Stimulated activated CD4-positive, alpha-beta T cell treated with anti-CD3 and anti-CD28 coated beads, Interleukin-4, amount 100 ng/mL, for 48 hours (primary cell): ENCODE results near the gene SLCO3A1.
A peak's percentile ranks its signal among the peaks of the same experiment; 100 is the strongest.
"Not testable (repeated sequence)": the region's sequence is repeated elsewhere in the genome, so short reads cannot be mapped to it uniquely, and the experiment has no call there.

ENCODE experiments used
- DNase-seq, 2 donors: peaks; one replicate each; pipeline ENCODE4 v3.0.0-alpha.2; 2020; ENCODE audit warnings: low read depth in 2 of 2

Gene SLCO3A1

GRCh38 chr15:91940496-91941381, 87.2 kb downstream of the SLCO3A1 start:
- DNase-seq: no peak

DNA sequence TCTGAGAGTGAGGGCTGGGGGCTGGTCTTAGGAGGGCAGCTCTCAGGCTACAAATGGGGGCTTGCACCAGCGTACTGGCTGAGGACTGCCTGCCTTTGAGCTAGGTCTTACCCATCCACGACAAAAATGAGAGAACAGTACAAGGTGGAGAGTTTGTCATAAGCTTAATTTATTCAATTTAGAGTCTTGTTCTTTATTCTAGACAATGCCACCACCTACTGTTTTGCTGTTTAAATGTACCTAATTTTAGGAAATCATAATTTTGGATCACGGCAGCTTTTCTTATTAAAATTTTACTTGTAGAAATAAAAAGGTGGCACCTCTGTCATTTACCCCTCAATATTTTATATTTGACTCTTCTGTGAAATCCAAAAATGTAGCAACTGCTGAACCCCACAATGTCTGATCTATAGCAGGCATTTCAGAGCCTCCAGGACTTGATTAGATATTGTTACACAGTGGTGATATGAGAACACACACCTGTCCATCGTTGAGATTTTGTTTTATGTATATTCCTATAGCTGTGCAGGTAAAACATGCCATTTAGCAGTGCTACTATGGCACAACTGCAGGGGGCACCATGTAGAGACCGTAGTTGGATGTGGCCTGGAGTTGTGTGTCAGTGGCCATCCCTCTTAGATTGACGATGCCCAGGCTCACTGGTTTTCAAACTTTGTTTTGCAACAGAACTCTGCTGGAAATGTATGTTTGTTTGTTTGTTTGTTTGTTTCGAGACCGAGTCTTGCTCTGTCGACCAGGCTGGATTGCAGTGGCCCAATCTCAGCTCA, 88.6 kb downstream of the SLCO3A1 start:
- DNase-seq: no peak

DNA sequence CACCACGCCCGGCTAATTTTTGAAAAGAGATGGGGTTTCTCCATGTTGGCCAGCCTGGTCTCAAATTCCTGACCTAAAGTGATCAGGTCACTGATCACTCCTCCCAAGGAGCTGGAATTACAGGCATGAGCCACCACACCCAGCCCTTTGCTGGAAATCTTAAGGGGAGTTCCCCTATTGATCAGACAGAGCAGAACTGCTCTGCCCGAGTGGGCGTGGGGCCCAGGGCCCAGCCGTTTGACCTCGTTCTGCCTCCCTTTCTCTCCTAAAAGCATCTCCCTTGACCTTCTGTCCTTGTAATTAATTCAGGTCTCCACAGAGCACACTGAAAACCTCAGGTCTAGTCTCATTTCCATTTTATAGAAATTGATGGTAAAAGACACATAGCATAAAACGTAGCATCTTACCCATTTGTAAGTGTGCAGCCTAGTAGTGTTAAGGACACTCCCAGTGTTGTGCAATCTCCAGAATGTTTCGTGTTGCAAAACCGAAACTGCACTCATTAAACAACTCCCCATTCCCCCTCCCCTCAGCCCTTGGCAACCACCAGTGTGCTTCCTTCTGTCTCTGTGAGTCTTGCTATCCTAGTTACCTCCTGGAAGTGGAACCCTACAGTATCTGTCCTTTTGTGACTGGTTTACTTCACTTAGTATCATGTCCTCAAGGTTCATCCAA, 89.3 kb downstream of the SLCO3A1 start:
- DNase-seq: peak in 1 of 2 donors; percentile 21

DNA sequence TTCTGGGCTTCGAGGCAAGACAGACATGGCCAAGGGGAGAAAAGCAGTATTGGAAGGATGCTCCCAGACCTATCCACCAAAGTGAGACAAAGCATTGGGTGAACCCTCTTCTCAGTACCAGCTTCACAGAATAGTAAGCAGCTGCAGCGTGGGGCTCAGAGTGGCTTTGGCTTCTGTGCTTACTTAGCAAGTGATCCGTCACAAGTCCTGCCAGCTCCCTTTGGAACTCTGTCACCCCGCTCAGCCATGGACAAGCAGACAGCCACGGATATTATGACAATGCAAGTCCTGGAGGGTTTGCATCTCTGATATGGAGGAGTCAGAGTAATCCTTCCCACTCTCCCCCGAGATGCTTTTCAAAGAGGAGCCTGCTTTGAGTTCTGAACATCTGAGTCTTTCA, 90.8 kb downstream of the SLCO3A1 start:
- no peak for DNase-seq

- DNase-seq: no peak
Observed at GRCh38 chr15:91945385-91945784, 91.9 kb downstream of the SLCO3A1 start.

GRCh38 chr15:91946075-91946474, 92.6 kb downstream of the SLCO3A1 start:
- DNase-seq: no peak

- DNase-seq: no peak
Observed at GRCh38 chr15:91946581-91947292, 93.2 kb downstream of the SLCO3A1 start.

GRCh38 chr15:91947293-91947679, 93.8 kb downstream of the SLCO3A1 start:
- DNase-seq: no peak

DNA sequence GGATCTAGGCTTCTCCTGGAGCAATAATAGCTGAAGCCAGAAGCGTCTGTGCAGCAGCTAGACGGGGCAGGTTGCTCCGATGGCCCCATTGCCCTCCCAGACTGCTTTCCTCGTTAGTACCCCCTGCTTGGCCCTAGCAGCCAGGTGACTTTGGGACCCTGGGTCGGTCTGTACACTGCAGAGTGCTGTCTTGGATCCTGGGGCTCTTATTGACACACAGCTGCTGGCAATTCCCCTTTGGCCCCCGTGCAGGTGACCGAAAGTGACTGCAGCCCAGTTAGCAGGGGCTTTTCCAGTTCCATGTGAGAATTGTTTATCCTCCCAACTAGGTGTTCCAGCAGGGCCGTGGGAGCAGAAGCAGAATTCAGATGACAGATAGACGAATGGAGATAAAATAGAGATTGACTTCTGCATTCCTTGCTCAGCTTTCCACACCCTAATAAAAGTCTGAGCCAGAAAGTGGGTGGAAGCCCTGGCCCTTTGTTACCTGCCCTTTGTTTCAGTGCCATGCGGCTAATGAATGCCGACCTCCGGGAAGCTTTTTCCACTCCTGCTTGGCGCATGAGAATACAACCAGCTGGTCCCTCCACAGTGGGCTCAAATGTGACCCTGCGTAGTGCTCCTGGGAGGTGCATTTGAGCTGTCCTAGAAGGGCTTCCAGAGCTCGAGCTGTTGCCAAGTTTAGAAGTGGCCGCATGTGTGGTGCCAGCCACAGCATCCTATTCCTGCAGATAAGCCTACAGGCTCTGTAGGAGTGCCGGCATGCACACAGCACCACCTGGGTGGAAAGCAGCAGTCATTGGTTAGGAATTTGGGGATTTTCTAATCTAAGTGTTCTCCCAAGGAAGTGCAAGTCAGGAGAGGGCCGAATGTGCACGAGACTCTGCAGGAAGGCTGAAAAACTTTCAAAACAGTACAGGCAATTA, 94.4 kb downstream of the SLCO3A1 start:
- no peak for DNase-seq

GRCh38 chr15:91949361-91949760, 95.9 kb downstream of the SLCO3A1 start:
- no peak for DNase-seq

DNA sequence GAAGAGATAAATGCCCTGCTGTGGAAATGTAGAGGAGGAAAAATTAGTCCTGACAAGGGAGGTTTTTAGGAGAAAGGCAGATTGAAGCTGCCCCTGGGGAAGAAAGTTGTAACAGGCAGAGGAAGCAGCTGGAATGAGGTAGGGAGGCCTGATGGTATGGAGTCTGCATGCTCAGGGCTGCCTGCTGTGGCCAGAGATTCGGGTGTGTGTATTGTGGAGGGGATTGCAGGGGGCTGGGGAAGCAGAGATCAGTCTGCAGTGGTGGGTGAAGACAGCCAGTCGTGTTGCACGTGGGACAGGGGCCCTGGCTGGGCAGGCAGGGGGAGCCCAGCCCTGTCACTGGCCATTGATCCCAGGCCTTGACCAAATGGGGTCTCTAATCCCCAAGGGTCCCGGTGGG, 96.5 kb downstream of the SLCO3A1 start:
- no peak for DNase-seq

GRCh38 chr15:91950631-91951329, 97.3 kb downstream of the SLCO3A1 start:
- DNase-seq: no peak

- no peak for DNase-seq
Observed at GRCh38 chr15:91952216-91952615, 98.7 kb downstream of the SLCO3A1 start.

- DNase-seq: no peak
Observed at GRCh38 chr15:91953432-91953831, 99.9 kb downstream of the SLCO3A1 start.

- no peak for DNase-seq
Observed at GRCh38 chr15:91954292-91954691, 100.8 kb downstream of the SLCO3A1 start.

DNA sequence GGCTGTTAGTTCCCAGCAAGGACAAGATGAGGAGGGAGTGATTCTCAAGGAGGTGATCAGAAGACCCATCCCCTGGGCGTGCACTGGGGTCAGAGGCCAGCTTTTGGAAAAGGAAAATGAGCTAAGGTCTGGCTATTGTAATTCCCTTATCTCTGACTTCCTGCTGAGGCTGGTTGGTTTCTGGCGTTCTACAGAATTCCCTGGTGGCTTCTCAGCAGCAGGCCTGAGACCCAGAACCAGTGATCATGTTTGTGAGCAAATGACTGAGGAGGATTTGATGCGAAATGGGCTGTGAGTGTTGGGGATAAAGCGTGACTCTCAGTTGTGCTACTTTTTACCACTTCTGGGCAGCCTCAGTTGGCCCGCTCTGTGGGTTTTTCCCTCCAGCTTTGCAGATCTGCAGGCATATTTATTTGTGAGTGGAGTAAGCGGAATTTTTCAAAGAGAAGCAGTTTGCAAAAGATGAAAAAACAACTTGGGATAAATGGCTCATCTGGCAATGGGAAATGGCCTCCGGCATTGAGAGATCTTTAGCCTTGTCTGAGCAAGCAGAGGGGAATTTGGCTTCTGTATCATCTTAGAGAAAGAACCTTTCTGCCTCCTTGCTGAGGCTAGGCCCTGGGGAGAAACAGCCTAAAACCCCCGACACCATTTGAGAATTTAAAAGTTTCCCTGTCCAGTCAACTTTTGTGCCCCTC, 102.7 kb downstream of the SLCO3A1 start:
- DNase-seq: no peak

GRCh38 chr15:91961357-91961756, 107.8 kb downstream of the SLCO3A1 start:
- no peak for DNase-seq

GRCh38 chr15:91963747-91964146, 110.2 kb downstream of the SLCO3A1 start:
- not testable (repeated sequence) for DNase-seq

DNA sequence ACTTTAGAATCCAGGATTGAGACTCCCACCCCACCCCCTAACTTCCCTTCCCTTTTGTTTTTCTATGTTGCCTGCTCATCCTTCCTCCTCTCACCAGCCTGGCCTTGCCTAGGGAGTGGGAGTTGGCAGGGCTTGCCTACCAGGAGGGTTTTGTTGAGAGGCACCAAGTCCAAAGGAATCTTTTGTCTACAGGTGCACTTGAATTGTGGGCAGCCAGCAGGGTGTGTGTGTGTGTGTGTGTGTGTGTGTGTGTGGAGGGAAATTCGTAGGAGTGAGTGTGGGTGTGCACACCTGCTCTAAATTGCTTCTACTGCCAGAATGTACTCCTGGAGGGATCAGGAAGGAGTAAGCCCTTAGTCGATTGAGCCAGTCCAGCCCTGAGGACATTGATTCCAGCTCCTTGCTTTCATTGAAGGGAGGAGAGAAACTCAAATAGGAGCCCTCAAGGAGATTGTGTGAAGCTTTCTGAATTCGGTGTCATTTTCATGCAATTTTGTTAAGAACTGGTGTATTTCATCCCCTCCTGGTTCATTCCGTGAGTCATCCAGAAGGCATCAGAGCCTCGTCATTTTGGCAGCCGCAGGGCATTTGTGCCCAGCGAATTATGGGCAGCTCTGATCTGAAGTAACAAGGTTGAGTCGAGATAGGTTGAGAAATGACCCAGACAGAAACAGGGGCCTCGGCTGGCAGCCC, 112.1 kb downstream of the SLCO3A1 start:
- DNase-seq: no peak
